HepG2 (cell line): ENCODE results near the gene PIGV. TPM values are rescaled to one million over a fixed set of nuclear protein-coding genes. Genes with fewer than 3 reads are reported as not detected.
A peak's percentile ranks its signal among the peaks of the same experiment; 100 is the strongest.

Experiments
- EP300 ChIP-seq, 3 experiments: sonication (generic) in 1 of 3; formaldehyde crosslinking in 1 of 3; IDR thresholded peaks; 2 replicates each; pipeline versions ENCODE4 v1.5.1 to v1.6.1; 2011 to 2020; ENCODE audit warnings: low read depth in 2 of 3, low read length in 2 of 3, borderline replicate concordance in 1 of 3, improper control_type of control experiment in 1 of 3, mild to moderate bottlenecking in 1 of 3, missing genetic modification reagents in 1 of 3, moderate library complexity in 1 of 3
- HNRNPL ChIP-seq: fragments of 200-400 bp; formaldehyde crosslinking; IDR thresholded peaks from 2 replicates; pipeline ENCODE4 v1.6.1; 2017; ENCODE audit warnings: mild to moderate bottlenecking, low read depth, low read length
- IRX3 ChIP-seq: sonication (generic); formaldehyde crosslinking; IDR thresholded peaks from 2 replicates; pipeline ENCODE4 v1.8.1; 2023; ENCODE audit warnings: mild to moderate bottlenecking, low read depth, missing genetic modification reagents, borderline replicate concordance
- KAT8 ChIP-seq: IDR thresholded peaks from 2 replicates; pipeline ENCODE4 v1.6.1; 2016; ENCODE audit warnings: missing genetic modification reagents, missing compliant biosample characterization
- MEF2D ChIP-seq: sonication (generic); formaldehyde crosslinking; IDR thresholded peaks from 2 replicates; pipeline ENCODE4 v1.5.1; 2020; ENCODE audit warnings: mild to moderate bottlenecking, missing genetic modification reagents
- SMAD3 ChIP-seq: sonication (generic); formaldehyde crosslinking; IDR thresholded peaks from 2 replicates; pipeline ENCODE4 v1.4.0; 2020; ENCODE audit warnings: missing genetic modification reagents
- SRSF4 ChIP-seq: fragments of 200-400 bp; formaldehyde crosslinking; IDR thresholded peaks from one replicate; pipeline ENCODE4 v1.6.1; 2018; ENCODE audit warnings: mild to moderate bottlenecking, low read depth, low read length, moderate library complexity; ENCODE audit not compliant: poor library complexity, severe bottlenecking
- ZBTB38 ChIP-seq: sonication (generic); formaldehyde crosslinking; IDR thresholded peaks from 2 replicates; pipeline ENCODE4 v1.5.1; 2020; ENCODE audit warnings: mild to moderate bottlenecking, missing genetic modification reagents
- ZKSCAN8 ChIP-seq: IDR thresholded peaks from 2 replicates; pipeline ENCODE4 v1.6.1; 2016; ENCODE audit warnings: borderline replicate concordance, missing genetic modification reagents, missing compliant biosample characterization
- ZNF367 ChIP-seq: sonication (generic); formaldehyde crosslinking; IDR thresholded peaks from 2 replicates; pipeline ENCODE4 v1.4.0; 2020; ENCODE audit warnings: missing genetic modification reagents, borderline replicate concordance
- polyA plus RNA-seq, 8 experiments: library from polyadenylated mRNA; depleted of rRNA in 3 of 8; stranded (reverse) in 7 of 8; unstranded in 1 of 8; fragments of >200 nt; fragmentation: Illumina TruSeq in 4 of 8; extraction: Trizol in 4 of 8; gene quantifications; 2 replicates each; pipeline versions ENCODE4 v1.2.1 to v1.2.3, GENCODE V29; 2011 to 2016; ENCODE audit warnings: low read depth in 4 of 8, missing spikeins in 1 of 8, mixed read lengths in 1 of 8; ENCODE audit not compliant: insufficient read depth in 1 of 8
- total RNA-seq, 5 experiments: library from RNA; depleted of rRNA; stranded (reverse); fragments of >200 nt; fragmentation: Illumina TruSeq; extraction: Trizol; gene quantifications; 2 replicates each; pipeline ENCODE4 v1.2.3, GENCODE V29; 2016; ENCODE audit warnings: low read depth in 1 of 5
- TF ChIP-seq, protein P1 (sequence below): sonication (generic); formaldehyde crosslinking; IDR thresholded peaks from 2 replicates; pipeline ENCODE4; 2020; ENCODE audit warnings: missing genetic modification reagents, mild to moderate bottlenecking, borderline replicate concordance
- TF ChIP-seq, protein P2 (sequence below): sonication (generic); formaldehyde crosslinking; IDR thresholded peaks from 2 replicates; pipeline ENCODE4 v1.4.0; 2020; ENCODE audit warnings: missing genetic modification reagents, borderline replicate concordance
- TF ChIP-seq, protein P3 (sequence below): sonication (generic); formaldehyde crosslinking; IDR thresholded peaks from 2 replicates; pipeline ENCODE4 v1.5.0; 2020; ENCODE audit warnings: missing genetic modification reagents, mild to moderate bottlenecking, borderline replicate concordance
- TF ChIP-seq, protein P4 (sequence below): sonication (generic); formaldehyde crosslinking; IDR thresholded peaks from 2 replicates; pipeline ENCODE4 v1.4.0; 2020; ENCODE audit warnings: mild to moderate bottlenecking, missing genetic modification reagents, borderline replicate concordance

The PIGV gene
- total and polyA plus RNA-seq, 2 of the 13 experiments (the other 11 are each of a cell fraction or from before 2014, with no cell fraction given) = 13.5 to 22.7 TPM

DNA sequence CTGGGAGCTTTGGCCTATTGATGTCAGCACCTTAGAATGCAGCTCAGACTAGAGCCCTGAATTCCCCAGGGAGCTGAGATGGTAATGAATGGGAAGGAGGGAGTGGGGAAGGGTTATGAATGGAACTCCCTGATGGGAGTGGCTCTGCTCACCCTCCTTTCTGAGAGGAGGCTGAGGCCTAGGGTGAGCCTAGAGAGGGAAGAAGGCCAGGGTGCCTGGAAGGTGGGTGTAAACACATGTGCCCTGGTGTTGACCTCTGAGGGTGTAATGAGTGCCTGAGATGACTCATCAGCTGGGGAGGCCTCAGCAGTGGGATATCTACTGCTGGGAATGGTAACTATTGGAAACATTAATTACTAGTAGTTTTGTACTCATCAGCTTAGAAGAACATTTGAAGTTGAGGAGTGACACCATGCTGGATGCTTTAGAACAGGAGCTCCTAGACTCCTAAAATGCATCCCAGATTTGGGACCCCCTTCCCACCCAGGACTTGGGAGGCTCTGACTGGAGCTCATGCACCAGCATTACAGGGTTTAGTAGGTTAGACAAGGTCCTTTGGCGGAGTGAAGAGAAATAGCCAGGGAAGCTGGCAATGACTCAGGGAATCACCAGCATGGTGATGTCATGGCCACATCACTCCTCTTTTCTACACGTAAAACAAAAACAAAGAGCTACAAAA, 16.0 kb upstream of the PIGV start (continued):
- TF ChIP-seq, protein P1, sequence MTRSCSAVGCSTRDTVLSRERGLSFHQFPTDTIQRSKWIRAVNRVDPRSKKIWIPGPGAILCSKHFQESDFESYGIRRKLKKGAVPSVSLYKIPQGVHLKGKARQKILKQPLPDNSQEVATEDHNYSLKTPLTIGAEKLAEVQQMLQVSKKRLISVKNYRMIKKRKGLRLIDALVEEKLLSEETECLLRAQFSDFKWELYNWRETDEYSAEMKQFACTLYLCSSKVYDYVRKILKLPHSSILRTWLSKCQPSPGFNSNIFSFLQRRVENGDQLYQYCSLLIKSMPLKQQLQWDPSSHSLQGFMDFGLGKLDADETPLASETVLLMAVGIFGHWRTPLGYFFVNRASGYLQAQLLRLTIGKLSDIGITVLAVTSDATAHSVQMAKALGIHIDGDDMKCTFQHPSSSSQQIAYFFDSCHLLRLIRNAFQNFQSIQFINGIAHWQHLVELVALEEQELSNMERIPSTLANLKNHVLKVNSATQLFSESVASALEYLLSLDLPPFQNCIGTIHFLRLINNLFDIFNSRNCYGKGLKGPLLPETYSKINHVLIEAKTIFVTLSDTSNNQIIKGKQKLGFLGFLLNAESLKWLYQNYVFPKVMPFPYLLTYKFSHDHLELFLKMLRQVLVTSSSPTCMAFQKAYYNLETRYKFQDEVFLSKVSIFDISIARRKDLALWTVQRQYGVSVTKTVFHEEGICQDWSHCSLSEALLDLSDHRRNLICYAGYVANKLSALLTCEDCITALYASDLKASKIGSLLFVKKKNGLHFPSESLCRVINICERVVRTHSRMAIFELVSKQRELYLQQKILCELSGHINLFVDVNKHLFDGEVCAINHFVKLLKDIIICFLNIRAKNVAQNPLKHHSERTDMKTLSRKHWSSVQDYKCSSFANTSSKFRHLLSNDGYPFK (CRISPR knock-in tag) = no peak
- TF ChIP-seq, protein P2, sequence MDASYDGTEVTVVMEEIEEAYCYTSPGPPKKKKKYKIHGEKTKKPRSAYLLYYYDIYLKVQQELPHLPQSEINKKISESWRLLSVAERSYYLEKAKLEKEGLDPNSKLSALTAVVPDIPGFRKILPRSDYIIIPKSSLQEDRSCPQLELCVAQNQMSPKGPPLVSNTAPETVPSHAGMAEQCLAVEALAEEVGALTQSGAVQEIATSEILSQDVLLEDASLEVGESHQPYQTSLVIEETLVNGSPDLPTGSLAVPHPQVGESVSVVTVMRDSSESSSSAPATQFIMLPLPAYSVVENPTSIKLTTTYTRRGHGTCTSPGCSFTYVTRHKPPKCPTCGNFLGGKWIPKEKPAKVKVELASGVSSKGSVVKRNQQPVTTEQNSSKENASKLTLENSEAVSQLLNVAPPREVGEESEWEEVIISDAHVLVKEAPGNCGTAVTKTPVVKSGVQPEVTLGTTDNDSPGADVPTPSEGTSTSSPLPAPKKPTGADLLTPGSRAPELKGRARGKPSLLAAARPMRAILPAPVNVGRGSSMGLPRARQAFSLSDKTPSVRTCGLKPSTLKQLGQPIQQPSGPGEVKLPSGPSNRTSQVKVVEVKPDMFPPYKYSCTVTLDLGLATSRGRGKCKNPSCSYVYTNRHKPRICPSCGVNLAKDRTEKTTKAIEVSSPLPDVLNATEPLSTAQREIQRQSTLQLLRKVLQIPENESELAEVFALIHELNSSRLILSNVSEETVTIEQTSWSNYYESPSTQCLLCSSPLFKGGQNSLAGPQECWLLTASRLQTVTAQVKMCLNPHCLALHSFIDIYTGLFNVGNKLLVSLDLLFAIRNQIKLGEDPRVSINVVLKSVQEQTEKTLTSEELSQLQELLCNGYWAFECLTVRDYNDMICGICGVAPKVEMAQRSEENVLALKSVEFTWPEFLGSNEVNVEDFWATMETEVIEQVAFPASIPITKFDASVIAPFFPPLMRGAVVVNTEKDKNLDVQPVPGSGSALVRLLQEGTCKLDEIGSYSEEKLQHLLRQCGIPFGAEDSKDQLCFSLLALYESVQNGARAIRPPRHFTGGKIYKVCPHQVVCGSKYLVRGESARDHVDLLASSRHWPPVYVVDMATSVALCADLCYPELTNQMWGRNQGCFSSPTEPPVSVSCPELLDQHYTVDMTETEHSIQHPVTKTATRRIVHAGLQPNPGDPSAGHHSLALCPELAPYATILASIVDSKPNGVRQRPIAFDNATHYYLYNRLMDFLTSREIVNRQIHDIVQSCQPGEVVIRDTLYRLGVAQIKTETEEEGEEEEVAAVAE (CRISPR knock-in tag) = 0 out of 2 replicates have a peak, but pooled peaks have one; percentile 71
- TF ChIP-seq, protein P3, sequence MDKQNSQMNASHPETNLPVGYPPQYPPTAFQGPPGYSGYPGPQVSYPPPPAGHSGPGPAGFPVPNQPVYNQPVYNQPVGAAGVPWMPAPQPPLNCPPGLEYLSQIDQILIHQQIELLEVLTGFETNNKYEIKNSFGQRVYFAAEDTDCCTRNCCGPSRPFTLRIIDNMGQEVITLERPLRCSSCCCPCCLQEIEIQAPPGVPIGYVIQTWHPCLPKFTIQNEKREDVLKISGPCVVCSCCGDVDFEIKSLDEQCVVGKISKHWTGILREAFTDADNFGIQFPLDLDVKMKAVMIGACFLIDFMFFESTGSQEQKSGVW (CRISPR knock-in tag) = no peak
- TF ChIP-seq EP300 (IDR thresholded peaks at IDR 0.05; ENCODE audit: low read depth in 2 of 2, low read length in 2 of 2) (peak in 1 of 2 experiments; percentile 27; a peak in 1 of 4 replicates), EP300 (CRISPR knock-in tag; IDR thresholded peaks at IDR 0.05; ENCODE audit: borderline replicate concordance) (no peak), MEF2D (no peak), SMAD3 (CRISPR knock-in tag) (no peak), HNRNPL (no peak), ZBTB38 (CRISPR knock-in tag) (no peak), ZKSCAN8 (no peak), SRSF4 (no peak), ZNF367 (CRISPR knock-in tag) (no peak), KAT8 (CRISPR knock-in tag) (peak; percentile 47; the same call in 1 of the 2 replicates), IRX3 (no peak)
- TF ChIP-seq, protein P4, sequence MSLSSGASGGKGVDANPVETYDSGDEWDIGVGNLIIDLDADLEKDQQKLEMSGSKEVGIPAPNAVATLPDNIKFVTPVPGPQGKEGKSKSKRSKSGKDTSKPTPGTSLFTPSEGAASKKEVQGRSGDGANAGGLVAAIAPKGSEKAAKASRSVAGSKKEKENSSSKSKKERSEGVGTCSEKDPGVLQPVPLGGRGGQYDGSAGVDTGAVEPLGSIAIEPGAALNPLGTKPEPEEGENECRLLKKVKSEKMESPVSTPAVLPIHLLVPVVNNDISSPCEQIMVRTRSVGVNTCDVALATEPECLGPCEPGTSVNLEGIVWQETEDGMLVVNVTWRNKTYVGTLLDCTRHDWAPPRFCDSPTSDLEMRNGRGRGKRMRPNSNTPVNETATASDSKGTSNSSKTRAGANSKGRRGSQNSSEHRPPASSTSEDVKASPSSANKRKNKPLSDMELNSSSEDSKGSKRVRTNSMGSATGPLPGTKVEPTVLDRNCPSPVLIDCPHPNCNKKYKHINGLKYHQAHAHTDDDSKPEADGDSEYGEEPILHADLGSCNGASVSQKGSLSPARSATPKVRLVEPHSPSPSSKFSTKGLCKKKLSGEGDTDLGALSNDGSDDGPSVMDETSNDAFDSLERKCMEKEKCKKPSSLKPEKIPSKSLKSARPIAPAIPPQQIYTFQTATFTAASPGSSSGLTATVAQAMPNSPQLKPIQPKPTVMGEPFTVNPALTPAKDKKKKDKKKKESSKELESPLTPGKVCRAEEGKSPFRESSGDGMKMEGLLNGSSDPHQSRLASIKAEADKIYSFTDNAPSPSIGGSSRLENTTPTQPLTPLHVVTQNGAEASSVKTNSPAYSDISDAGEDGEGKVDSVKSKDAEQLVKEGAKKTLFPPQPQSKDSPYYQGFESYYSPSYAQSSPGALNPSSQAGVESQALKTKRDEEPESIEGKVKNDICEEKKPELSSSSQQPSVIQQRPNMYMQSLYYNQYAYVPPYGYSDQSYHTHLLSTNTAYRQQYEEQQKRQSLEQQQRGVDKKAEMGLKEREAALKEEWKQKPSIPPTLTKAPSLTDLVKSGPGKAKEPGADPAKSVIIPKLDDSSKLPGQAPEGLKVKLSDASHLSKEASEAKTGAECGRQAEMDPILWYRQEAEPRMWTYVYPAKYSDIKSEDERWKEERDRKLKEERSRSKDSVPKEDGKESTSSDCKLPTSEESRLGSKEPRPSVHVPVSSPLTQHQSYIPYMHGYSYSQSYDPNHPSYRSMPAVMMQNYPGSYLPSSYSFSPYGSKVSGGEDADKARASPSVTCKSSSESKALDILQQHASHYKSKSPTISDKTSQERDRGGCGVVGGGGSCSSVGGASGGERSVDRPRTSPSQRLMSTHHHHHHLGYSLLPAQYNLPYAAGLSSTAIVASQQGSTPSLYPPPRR (CRISPR knock-in tag) = no peak
